Astrocyte of the spinal cord (primary cell): Measurements from ENCODE around the gene ZNF205.
A peak's percentile ranks its signal among the peaks of the same experiment; 100 is the strongest.

Experiments used
- DNase-seq: peaks from one replicate; pipeline ENCODE4 v3.0.0; 2011; ENCODE audit warnings: low read depth, low spot score
- H3K4me3 ChIP-seq: 2 replicates; pipeline ENCODE4 v1.5.1; 2011; ENCODE audit warnings: low read depth, mild to moderate bottlenecking, low read length, moderate library complexity
- CTCF ChIP-seq: IDR thresholded peaks from 2 replicates; pipeline ENCODE4 v1.5.1; 2012; ENCODE audit warnings: low read depth, mild to moderate bottlenecking, low read length, inconsistent platforms
- in situ Hi-C: cut with HindIII; loops from 2 replicates; pipeline ENCODE4 v1.10.0; 2017; ENCODE audit warnings: low sequenced_read_pairs

ZNF205 gene

DNA sequence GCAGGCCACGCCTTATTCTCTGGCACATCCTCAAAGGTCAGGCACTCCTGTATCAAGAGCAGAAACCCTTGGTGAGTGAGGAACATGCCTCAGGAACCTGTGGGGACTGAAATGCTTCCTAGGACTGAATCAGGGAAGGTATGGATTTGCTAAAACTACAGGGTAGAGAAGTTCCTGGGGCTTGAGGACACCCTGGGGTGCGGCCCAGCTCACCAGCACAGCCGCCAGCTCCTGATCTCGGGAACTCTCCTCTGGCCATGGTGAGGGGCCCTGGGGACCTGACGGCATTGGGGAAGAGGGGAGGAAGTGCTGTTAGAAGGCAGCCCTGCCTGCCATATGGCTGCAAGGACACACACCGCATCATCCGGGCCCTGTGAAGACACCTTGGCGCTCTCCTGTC, 20.8 kb upstream of the ZNF205 start:
- no peak overlapping the region for H3K4me3 ChIP-seq
- in situ Hi-C loops, result no loop called here
- TF ChIP-seq CTCF, result no peak
- DNase-seq, result no peak

DNA sequence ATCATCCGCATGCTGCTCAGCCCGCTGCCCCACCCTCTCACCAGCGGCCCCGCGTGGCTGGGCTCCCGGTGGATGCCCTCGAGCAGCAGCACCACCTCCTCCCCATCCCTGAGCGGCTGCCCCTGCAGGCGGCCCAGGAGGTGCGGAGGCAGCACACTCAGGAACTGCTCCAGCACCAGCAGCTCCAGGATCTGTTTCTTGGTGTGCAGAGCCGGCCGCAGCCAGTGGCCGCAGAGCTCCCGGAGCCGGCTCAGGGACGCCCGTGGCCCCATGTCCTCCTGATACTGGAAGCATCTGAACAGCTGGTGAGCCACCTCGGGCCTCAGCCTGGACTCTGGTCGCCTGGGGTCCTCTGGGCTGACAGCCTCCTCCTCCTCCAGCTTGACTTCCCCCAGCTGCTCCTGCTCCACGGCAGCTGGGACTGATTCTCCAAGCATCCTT, 19.9 kb upstream of the ZNF205 start:
- in situ Hi-C loops, result no loop called here
- TF ChIP-seq CTCF, result no peak
- DNase-seq, result no peak
- no peak overlapping the region for H3K4me3 ChIP-seq

DNA sequence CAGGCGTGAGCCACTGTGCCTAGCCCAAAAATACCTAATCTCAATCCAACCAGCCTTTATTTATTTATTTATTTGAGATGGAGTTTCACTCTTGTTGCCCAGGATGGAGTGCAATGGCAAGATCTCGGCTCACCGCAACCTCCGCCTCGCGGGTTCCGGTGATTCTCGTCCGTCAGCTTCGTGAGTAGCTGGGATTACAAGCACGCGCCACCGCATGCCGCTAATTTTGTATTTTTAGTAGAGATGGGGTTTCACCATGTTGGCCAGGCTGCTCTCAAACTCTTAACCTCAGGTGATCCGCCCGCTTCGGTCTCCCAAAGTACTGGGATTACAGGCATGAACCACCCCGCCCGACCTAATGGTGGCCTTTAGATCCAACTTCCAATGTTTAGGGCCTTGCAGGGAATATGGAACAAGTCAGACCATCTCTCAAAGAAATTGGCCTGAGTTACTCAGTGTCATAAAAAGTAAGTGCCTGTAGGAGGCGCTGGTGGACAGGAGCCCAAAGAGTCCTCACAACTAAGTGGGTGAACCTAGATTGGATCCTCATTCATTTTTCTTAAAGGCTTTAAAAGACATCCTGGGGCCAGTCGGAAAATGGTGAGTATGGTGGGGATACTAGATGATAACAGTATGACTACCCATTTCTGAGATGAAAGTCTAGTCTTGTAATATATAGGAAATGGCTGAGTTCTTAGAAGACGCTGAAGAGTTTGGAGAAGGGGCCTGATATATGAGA, 17.9 kb upstream of the ZNF205 start:
- peak; percentile 62 for TF ChIP-seq CTCF
- DNase-seq, result peak; percentile 27
- H3K4me3 ChIP-seq, result no peak overlapping the region
- in situ Hi-C loops, result no loop called here

DNA sequence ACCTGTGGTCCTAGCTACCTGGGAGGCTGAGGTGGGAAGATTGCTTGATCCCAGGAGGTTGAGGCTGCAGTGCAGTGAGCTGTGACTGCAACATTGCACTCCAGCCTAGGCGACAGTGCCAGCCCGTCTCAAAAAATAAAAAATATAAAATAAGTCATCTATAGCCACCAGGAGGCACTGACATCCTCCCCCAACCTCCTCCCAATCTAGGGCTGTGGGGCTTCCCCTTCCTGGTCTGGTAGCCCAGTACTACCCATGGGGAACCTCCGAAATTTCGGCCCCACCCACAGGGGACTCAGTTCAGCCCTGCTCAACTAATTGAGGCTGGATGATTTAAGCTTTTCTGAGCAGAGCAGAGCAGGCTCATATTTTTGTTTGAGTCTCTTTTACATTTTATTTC, 16.5 kb upstream of the ZNF205 start:
- TF ChIP-seq CTCF, result peak; percentile 10
- DNase-seq, result no peak
- no peak overlapping the region for H3K4me3 ChIP-seq
- in situ Hi-C loops, result no loop called here

- in situ Hi-C loops, result no loop called here
- no peak overlapping the region for H3K4me3 ChIP-seq
- no peak for TF ChIP-seq CTCF
- DNase-seq, result no peak
Measured at GRCh38 chr16:3096362-3096761, 16.0 kb upstream of the ZNF205 start.

- in situ Hi-C loops, result no loop called here
- H3K4me3 ChIP-seq, result no peak overlapping the region
- no peak for DNase-seq
- no peak for TF ChIP-seq CTCF
Measured at GRCh38 chr16:3097266-3097665, 15.1 kb upstream of the ZNF205 start.
